GM21381 (cell line): ENCODE results near the gene CSTB.
"Not testable (repeated sequence)": the region's sequence is repeated elsewhere in the genome, so short reads cannot be mapped to it uniquely, and the experiment has no call there.

ENCODE experiments used
- ATAC-seq: cut with Tn5 transposase; IDR thresholded peaks from one replicate; pipeline ENCODE4 v1.9.1; 2021; ENCODE audit warnings: mild to moderate bottlenecking, moderate library complexity; ENCODE audit not compliant: unreplicated experiment

Gene CSTB, protein sequence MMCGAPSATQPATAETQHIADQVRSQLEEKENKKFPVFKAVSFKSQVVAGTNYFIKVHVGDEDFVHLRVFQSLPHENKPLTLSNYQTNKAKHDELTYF

DNA sequence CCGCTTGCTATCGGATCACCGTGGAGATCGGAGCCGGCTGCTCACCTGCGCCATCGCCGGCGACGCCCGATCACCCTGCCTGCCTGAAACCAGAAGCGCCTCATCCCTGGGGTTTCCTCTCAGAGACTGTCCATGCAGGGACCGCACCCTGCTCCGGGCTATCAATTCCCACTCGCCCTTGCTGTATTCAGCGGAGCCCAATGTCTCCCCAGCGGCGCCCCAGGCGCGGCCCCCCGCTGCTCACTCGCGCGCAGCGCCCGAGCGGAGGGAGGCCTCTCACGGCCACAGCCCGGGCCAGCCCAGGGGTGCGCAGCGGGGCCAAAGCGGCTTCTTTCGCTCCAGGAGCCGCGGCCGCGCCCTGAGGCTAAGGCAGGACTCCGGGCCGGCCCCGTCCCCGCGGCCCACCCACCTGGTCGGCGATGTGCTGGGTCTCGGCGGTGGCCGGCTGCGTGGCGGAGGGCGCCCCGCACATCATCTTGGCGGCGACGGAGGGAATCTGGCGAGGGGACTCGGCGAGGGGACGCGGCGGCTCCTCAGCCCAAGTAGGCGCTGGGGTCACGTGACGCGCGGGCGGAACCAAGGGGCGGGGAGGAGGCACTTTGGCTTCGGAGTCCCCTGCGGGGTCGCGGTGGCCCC is at the start of gene CSTB:
TSS of gene CSTB (minus strand) at position 514 of the 636 bp plus-strand sequence. CDS start at position 475, 39 bp downstream.
- ATAC-seq, result peak; percentile 72

DNA sequence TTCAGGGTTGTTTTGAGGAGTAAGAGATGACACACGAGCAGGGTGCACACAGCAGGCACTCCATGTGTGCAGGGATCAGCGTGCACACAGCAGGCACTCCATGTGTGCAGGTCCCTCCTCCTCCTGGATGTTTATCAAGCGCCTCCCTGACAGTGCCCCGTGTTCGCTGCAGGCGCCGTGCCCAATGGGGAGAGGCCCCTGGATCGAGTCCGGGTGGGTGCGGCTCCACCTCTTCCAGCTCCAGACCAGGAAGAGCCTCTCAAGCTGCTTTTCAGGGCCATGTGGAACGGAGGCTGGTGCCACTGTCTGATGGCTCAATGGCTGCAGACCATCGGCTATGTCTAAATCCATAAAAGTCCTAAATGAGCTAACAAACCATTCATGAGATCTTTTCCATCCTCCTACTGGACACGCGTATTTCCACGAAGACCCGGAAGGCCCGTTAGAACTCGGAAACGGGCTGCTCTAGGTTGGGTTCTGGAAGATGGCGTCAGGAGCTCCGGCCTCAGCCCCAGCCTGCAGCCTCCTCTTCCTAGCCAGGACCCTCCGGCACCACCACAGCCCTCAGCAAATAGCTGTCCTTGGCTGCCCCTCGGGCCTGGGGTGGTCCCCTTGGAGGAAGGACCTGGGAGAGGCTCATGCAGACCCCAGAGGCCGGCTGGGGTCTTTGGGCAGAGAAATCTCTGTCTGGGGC is 49.3 kb upstream of the CSTB start:
- no peak for ATAC-seq

DNA sequence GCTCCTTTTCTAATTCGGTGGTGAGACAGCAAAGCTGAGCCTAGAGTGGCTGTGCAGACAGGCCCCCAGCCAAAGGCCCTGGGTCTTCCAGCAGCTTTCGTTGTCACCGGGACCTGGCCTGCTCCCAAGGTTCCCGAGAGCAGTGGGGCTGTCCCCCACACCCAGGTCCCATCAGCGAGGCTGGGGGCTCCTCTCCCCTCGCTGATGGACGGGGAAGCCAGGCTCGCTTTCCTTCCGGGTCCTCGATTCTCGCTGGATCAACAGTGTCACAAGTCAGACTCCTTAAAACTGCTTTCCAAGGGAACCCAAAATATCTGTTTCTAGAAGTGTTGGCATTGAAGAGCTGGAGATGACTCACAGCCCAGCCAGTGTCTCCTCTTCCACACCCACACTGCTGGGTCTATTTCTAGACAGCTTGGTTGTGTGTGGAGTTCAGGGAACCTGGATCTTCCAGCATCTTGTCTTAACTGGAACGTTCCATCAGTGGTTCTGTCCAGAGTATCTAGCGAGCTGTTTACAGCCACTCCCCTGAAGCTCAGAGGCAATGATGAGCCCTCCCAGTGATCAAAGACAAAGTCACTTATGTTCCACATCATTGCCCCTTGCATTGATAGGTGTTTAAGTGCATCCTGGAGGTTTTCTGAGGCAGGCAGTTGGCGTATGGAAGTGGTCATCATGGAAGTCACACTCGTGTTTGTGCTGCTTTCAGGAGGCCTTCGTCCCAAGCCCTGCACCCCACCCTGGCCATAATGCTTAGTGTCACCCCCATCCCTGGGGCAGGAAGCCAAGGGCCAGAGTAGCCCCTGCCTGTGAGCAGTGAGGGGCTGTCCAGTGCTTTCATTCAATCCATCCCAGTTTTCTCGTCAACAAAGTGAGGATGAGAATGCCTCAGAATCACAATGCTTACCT is 48.5 kb upstream of the CSTB start:
- no peak for ATAC-seq

DNA sequence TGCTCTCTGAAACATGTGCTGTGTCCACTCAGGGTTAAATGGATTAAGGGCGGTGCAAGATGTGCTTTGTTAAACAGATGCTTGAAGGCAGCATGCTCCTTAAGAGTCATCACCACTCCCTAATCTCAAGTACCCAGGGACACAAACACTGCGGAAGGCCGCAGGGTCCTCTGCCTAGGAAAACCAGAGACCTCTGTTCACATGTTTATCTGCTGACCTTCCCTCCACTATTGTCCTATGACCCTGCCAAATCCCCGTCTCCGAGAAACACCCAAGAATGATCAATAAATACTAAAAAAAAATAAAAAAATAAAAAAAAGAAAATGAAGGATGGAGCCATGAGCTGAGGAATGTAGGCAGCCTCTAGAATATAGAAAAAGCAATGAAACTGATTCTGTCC is 46.6 kb upstream of the CSTB start:
- not testable (repeated sequence) for ATAC-seq

DNA sequence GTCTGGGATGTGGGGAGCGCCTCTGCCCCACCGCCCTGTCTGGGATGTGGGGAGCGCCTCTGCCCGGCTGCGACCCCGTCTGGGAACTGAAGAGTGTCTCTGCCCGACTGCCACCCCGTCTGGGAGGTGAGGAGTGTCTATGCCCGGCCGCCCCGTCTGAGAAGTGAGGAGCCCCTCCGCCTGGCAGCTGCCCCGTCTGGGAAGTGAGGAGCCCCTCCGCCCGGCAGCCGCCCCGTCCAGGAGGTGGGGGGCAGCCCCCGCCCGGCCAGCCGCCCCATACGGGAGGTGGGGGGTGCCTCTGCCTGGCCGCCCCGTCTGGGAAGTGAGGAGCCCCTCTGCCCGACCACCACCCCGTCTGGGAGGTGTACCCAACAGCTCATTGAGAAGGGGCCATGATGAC is 46.1 kb upstream of the CSTB start:
- not testable (repeated sequence) for ATAC-seq

DNA sequence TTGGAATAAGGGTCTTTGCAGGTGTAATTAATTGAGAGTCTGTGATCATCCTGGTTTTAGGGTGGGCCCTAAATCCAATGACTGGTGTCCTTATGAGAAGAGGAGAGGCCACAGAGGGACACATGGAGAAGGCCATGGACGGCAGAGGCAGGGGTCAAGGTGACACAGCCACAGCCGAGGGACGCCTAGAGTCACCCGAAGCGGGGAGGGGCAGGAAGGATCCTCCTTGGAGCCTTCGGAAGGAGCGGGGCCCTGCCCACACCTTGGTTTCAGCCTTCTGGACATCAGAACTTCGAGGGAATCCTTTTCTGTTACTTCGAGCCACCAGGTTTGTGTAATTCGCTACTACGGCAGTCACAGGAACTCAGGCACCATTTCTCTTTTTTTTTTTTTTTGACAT is 44.4 kb upstream of the CSTB start:
- no peak for ATAC-seq

DNA sequence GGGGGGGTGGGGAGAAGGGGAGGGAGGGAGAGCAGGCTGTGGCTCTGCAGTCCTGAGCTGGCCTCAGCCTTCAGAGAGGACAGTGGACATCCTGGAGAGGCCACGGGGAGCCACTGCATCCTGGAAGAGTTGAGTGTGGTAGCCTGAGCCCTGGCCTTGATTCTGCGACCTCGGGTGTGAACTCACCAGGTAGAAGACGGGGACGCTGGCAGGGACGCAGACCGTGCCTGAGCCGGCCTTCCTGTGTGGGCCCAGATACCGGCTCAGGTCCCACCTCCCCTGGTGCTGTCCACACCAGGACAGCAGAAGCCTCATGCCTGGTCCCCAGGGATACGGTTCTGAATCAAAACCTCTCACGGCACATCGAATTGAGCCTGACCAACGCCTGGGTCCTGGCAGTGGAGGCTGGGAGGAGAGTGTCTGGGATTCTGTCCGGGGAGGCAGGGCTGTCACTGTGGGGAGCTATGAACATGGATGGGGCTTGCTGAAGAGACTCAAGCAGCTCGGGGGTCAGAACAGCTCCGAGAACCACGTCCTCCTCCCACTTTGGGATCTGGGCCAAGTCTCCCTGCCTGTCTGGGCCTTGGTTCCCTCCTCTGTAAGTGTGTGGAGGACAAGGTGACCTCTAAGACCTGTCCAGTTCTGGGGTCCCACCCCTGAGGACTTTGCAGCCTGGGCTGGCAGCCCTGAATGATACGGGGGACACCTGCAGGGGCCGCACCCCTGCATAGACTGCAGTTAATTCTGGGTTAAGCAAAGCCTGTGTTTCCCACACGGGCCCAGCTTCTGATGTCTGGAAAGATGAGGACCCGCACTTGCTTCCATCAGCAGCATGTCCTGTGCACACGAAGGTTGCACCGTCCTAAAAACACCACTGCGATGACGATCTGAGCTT is 43.6 kb upstream of the CSTB start:
- no peak for ATAC-seq

DNA sequence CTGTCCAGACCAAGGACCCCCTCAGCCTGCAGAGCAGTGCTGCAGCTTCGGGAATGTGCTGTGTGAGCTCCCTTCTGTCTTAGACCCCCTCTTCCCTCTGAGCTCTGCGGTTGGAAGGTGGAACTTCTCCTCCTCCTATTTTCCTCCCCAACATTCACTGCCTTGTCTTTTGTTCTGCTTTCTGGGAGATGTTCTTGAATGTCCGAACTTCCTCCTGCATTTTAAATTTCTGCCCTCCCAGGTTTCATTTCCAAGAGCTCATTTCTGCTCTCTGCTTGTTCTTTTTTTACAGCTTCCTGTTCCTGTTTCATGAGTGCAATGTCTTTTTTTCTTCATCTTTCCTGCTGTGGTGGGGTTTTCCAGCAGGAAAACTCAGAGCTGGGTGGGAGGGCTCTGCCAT is 42.6 kb upstream of the CSTB start:
- no peak for ATAC-seq

DNA sequence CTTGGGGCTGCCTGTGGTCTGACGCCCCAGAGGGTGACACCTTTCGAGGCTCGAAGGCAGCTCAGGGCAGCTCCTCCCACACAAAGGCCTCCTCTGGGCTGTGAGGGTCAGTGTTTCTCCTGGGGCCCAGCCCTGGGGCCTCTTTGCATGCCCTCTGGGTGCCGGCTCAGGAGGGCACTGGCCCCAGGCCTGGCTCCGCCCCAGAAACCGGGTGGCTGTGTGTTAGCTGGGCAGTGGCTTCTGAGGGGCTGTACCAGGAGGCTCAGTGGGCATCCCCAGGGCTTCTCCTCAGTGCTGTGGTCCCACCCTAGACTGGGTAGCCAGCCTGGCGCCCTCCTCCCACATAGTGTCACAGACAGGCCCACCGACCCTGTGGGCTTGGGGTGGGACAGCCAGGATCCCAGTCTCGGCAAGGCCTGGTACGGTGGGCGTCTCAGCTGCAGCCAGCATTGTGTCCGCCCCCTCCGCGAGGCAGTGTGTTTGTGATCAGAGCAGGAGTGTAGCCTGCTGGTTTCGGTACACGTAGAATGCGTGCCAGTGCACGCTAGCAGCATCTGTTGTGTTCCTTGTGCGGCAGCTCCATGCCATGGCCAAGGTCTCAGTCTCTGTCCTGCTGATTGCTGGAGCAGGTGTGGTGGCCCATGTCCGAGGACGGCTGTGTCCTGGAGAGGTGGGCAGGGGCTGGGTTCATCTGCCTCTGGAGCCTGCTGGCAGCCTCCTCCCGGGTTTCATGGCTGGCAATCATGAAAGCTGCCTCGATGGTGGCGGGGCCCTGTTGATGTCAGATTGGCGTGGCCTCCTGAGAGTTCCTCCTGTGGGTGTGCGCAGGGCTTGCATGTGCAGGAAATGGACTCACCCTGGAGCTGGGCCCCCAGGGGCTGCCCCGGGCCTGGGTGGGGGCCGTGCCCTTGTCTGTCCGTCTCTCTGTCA is 41.3 kb upstream of the CSTB start:
- ATAC-seq, result no peak

DNA sequence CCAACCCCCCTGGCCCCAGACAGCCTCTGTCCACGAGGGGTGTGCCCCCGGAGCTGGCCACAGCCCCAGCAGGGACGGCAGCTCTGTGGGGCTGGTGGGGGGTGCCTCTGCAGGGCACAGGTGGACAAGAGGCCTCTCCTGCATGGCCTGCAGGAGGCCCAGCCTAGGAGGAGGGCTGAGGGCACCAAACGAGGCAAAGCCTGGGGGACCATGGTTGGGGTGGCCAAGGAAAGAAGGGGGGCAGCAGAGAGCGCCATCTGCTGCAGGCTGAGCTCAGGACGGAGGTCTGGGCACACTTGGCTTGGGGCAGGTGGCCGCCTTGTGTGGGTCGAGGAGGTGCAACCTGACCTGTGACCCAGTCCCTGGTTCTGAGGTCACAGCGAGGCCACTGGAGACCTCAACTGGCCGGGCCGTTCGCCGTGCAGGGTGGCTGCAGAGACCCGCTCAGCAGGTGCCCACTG is 40.5 kb upstream of the CSTB start:
- no peak for ATAC-seq

DNA sequence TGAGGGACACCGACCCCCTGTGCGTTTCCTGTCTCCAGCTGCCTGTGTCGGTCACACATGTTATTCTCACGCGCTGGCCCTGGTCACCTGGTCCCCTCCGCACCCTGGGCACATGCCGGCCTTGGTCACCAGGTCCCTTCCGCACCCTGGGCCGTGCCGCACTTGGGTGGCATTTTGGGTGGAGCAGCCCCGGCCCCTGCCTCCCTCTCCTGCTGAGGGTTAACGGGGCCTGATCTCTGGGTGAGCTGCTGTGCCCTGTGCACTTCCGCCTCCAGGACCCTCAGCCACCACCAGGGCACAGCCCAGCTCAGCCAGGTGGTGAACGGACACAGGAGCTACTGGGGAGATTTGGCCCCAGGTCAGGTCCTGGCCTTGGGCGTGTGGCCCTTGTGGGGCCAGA is 39.9 kb upstream of the CSTB start:
- no peak for ATAC-seq

DNA sequence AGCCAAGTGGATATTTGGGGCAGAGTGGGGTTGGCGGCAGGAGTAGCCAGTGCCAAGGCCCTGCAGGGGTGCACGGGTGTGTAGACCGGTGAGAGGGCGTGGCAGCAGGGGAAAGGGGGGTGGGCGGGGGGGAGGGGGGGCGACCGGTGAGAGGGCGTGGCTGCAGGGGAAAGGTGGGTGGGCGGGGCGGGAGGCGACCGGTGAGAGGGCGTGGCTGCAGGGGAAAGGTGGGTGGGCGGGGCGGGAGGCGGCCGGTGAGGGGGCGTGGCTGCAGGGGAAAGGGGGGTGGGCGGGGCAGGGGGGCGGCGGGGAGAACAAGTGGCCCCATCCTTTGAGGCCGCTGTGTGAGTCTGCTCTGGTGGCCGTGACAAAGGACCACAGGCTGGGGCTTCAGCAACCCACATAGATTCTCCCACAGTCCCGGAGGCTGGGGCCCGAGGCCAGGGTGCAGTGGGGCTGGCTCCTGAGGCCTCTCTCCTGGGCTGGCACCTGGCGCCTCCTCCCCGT is 39.1 kb upstream of the CSTB start:
- ATAC-seq, result no peak

DNA sequence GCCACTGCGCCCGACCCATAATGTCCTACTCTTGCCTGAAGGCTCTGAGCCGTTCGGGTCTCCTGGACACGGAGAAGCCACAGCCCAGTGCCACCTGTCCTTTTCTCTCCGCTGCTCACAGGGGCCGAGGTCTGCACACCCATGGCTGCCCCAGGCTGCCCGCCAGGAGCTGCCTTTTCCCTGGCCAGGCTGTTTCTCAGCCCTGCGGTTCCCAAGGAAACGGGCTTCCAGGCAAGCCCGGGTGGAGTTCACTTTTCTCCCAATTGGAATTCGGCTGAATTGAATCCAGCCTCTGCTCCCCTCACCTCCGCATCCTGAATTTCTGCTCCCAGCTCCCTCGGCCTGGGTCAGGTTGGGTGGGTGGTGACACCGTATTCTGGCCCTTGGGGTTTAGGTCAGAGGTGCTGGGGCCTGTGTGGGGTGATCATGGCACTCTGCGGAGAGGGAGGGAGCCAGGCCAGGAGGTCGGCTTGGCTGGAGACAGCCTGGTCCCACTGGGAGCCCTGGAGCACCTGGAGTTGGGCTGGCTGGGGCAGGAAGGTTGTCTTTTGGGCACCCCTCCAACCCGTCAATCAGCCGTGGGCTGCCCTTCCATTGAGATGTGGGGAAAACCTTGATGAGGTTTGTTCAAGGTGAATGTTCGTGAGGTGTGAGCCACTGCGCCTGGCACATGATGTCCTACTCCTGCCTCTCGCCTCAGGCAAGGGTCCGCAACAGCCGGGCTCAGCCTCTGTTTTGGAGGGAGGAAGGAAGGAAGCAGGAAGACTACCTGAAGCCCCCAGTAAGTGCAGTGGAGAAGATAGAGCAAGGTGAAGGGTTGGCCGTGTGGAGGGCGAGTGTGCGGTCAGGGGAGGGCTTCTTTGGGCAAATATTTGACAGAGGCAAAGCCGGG is 38.4 kb upstream of the CSTB start:
- no peak for ATAC-seq

DNA sequence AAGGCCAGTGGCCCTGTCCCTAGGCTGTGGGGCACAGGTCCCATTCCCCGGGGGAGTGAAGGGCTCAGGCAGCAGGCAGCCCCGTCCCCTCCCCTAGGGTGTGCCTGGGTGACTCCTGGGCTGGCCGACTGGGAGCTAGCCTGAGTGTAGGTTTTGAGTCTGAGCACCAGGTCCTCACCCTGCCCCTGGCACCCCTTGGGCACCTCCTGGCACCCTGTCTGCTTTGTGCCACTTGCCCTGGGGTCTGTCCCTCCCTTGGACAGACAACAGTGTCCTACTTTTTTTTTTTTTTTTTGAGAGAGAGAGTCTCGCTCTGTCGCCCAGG is 37.5 kb upstream of the CSTB start:
- ATAC-seq, result no peak

DNA sequence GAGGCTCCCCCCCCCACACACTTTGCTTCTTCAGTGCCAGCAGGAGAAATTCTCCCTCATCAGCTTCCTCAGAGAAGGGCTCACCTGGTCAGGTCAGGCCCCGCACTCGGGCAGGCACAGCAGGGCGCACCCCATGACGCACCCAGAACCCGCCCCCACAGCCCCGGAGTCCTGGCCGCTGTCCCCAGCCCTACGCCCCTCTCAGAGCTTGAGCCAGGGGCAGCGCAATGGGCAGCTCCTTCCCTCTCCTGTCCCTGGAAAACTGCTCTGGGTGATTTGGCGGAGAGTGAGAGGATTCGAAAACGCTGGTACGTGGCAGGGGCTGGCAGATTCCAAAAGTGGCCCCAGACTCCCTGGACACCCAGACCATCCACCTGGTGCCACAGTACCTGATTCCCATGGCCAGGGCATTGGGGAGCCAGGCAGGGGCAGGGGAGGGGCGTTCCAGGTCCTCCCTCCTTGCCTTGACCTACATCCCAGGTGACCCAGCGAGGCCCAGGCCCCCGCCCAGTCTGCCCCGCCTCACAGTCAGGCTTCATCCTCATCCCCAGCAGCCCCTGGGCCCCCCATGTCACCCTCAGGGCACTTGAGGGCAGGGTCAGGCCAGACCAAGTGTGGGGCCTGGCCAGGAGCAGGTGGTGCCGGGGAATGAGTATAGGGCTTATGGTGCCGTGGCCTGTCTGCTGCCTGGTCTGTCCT is 37.0 kb upstream of the CSTB start:
- no peak for ATAC-seq

DNA sequence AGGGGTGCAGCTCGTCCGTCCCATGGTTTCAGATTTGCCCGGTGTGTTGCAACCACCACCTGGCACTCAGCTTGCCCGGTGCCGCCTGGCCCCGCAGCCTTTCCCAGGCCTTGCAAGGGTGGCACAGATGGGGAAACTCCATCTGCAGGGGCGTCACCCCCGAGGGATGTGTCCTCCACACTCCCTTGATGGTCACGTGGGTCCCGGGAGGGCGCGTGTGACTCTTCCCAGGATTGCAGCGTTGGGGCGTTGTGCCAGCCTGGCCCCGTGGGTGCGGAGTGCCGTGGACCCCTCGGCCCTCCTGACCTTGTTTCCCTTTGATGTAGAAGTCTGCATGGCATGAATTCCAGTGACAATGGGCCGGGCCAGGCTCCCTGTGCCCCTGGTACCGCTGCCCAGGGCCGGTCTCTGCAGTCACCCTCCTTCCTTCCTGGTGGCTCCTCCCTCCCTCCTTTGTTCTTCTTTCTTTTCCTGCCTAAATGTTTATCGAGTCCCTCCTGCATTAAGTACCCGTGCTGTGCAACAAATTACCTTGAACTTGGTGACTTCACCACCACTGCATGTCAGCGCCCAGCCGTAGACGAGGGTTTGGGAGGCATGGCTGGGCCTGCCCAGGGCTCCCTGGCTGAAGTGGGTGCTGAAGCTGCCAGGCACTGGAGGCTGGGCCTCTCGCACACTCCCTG is 36.2 kb upstream of the CSTB start:
- ATAC-seq, result no peak
